Measurements from ENCODE around the gene BRIP1. TPM values are rescaled to one million over a fixed set of nuclear protein-coding genes. Genes with fewer than 3 reads are reported as not detected.

The BRIP1 gene
- total and polyA plus RNA-seq, 2 experiments from 2014 or later = 8.0 to 23.1 TPM

- TF ChIP-seq EZH2 (IDR thresholded peaks at IDR 0.05; ENCODE audit: low read depth, unreplicated experiment) (no peak), CTCF (conservative IDR thresholded peaks at IDR 0.05; ENCODE audit: low read depth in 2 of 2) (no peak), ZNF462 (CRISPR knock-in tag; IDR thresholded peaks at IDR 0.05) (no peak), ZNF114 (CRISPR knock-in tag; IDR thresholded peaks at IDR 0.05) (no peak), NANOG (IDR thresholded peaks at IDR 0.05; ENCODE audit: borderline replicate concordance) (no peak), CREB1 (CRISPR knock-in tag; IDR thresholded peaks at IDR 0.05; ENCODE audit: low read depth) (no peak)
- Histone ChIP-seq H3F3A (replicated peaks; ENCODE audit: low read depth) (no peaks in the 10 kb centered on the region), H3K27ac (ENCODE audit: low read depth) (no peak overlapping the region), H3K4me2 (no peak overlapping the region), H4K20me1 (replicated peaks; ENCODE audit: insufficient read depth) (no peaks in the 10 kb centered on the region), H2AFZ (no peak overlapping the region), H3K27me3 (ENCODE audit: insufficient read depth) (no peaks in the 10 kb centered on the region), H3K4me3 (no peak overlapping the region), H3K9me2 (ENCODE audit: insufficient read depth) (no peaks in the 10 kb centered on the region), H3K36me3 (ENCODE audit: insufficient read depth) (peaks cover 12% of the 10 kb centered on the region), H3K79me2 (replicated peaks; ENCODE audit: insufficient read depth) (no peaks in the 10 kb centered on the region), H3K4me1 (ENCODE audit: insufficient read depth) (no peaks in the 10 kb centered on the region)
- Mint-ChIP-seq H3K4me1 (no peaks in the 10 kb centered on the region), H3K36me3 (ENCODE audit: low read depth) (peaks cover 13% of the 10 kb centered on the region; the same call in 2 of the 3 replicates), H3K9me3 (no peaks in the 10 kb centered on the region), H3K27me3 (ENCODE audit: insufficient read depth, low read depth, poor library complexity) (no peaks in the 10 kb centered on the region), H3K27ac (no peak overlapping the region), H3K4me3 (no peak overlapping the region)
- no peak for DNase-seq (ENCODE audit: low spot score)
- no peak for ATAC-seq
Measured at GRCh38 chr17:61875804-61876203, 12.5 kb upstream of the BRIP1 start.

Data from GM23338 (cell line).